CD1c-positive myeloid dendritic cell (primary cell): Measurements from ENCODE around the gene COLEC12.

Experiments used
- DNase-seq: peaks from one replicate; pipeline ENCODE4 v3.0.0-alpha.2; 2016; ENCODE audit errors: extremely low spot score

Gene COLEC12

GRCh38 chr18:506264-506663 lies 5.8 kb upstream of the COLEC12 start:
- no peak for DNase-seq

- DNase-seq: no peak
Observed at GRCh38 chr18:505483-506122, 5.1 kb upstream of the COLEC12 start.

GRCh38 chr18:501406-501714 lies 859 bp upstream of the COLEC12 start:
- DNase-seq: no peak

GRCh38 chr18:499776-500631 lies 497 bp downstream of the COLEC12 start:
- DNase-seq: no peak

GRCh38 chr18:498931-499775 lies 1.3 kb downstream of the COLEC12 start:
- DNase-seq: peak; percentile 84

GRCh38 chr18:497688-498087 lies 2.8 kb downstream of the COLEC12 start:
- no peak for DNase-seq

GRCh38 chr18:495452-495851 lies 5.0 kb downstream of the COLEC12 start:
- DNase-seq: no peak

GRCh38 chr18:495017-495416 lies 5.5 kb downstream of the COLEC12 start:
- DNase-seq: peak; percentile 83

- DNase-seq: no peak
Observed at GRCh38 chr18:493986-494983, 6.2 kb downstream of the COLEC12 start.

- DNase-seq: no peak
Observed at GRCh38 chr18:492451-492850, 8.1 kb downstream of the COLEC12 start.

GRCh38 chr18:490624-491023 lies 9.9 kb downstream of the COLEC12 start:
- no peak for DNase-seq

- no peak for DNase-seq
Observed at GRCh38 chr18:490024-490366, 10.5 kb downstream of the COLEC12 start.

- DNase-seq: no peak
Observed at GRCh38 chr18:489244-490023, 11.1 kb downstream of the COLEC12 start.

- DNase-seq: peak; percentile 27
Observed at GRCh38 chr18:486929-487740, 13.4 kb downstream of the COLEC12 start.

- peak; percentile 48 for DNase-seq
Observed at GRCh38 chr18:484749-485464, 15.6 kb downstream of the COLEC12 start.

- DNase-seq: peak; percentile 50
Observed at GRCh38 chr18:478681-479080, 21.8 kb downstream of the COLEC12 start.

- DNase-seq: no peak
Observed at GRCh38 chr18:477565-477964, 22.9 kb downstream of the COLEC12 start.

- no peak for DNase-seq
Observed at GRCh38 chr18:476251-476664, 24.2 kb downstream of the COLEC12 start.
